GM19023 (cell line): Measurements from ENCODE around the gene TCP11L2.
"Not testable (repeated sequence)": the region's sequence is repeated elsewhere in the genome, so short reads cannot be mapped to it uniquely, and the experiment has no call there.

ENCODE experiments used
- ATAC-seq: cut with Tn5 transposase; IDR thresholded peaks from one replicate; pipeline ENCODE4 v1.9.1; 2021; ENCODE audit warnings: mild to moderate bottlenecking, moderate library complexity; ENCODE audit not compliant: unreplicated experiment

The TCP11L2 gene

DNA sequence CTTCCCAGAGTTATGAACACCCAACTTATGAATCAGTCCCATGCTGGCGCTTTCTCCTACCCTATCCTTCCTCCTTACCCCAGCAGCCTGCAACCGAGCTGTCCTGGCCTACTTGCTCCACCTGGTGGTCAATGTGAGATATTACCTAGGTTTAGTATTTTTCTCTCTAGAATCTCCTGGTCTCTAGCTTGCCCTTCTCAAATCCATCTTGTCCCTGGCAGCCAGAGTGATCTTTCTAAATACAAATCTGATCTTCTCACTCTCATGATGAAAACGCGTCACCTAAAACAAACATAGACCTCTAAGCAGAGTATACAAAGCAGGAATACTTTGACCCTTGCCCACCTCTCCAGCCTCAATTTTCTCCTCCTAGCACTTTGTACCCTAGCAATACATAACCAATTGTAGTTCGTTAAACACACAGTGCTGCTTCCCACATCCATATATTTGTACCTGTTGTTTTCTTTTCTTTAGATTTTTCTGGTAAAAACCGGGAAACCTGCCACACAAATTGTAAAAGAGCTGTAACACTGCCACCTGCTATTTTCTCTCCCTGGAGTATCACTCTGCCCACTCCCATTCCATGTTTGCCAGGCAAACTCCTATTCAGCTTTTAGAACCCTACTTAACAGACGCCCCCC, 20.0 kb upstream of the TCP11L2 start:
- ATAC-seq = peak; percentile 60

DNA sequence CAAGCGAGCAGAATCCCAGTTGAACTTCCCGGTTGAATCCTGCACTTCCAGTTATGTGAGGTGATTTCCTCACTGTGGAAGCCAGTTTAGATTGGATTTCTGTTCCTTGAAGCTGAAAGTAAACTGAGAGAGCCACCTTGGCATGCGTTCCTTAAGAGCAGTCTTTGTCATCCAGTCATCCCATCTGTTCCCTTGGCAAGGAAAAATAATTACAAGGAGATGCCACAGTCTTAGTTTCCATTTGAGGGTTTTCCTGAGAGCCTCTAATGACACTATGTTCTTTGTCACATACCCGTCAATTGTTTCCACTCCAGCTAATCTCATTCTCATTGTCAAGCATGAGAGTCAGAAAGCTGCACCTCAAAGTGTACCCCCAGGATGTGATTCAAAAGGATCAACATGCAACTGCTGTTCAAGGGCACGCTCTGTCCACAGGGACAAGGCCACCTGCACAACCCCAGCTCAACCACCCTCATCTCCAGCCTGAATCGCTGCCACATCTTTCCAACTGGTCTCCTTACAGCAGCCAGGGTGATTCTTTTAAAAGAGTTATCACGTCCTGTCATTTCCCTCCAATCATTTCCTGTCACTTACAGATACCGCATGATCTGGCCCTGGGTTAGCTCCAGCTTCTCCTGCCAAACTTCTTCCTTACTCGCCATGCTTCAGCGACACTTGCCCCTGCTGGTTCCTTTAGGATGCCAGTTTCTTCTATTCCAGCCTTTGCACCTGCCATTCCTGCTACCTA, 18.0 kb upstream of the TCP11L2 start:
- no peak for ATAC-seq

DNA sequence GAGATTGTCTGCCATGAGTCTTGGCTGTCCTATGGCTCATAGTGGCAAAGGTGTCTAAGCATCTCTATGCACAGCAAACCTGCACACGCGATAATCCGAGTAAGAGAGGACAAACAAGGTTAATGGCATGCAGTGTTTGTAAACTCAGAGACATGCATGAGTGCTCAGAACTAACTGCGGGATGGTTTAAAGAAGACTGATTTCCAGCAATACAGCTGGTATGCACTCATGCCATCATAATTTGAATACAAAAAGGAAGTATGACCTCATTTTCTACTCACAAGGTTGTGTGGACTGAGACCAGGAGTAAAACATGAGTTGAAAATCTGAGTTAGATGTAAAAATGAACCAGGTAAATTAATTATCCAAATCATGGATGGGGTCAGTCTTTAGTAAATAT, 16.6 kb upstream of the TCP11L2 start:
- no peak for ATAC-seq

DNA sequence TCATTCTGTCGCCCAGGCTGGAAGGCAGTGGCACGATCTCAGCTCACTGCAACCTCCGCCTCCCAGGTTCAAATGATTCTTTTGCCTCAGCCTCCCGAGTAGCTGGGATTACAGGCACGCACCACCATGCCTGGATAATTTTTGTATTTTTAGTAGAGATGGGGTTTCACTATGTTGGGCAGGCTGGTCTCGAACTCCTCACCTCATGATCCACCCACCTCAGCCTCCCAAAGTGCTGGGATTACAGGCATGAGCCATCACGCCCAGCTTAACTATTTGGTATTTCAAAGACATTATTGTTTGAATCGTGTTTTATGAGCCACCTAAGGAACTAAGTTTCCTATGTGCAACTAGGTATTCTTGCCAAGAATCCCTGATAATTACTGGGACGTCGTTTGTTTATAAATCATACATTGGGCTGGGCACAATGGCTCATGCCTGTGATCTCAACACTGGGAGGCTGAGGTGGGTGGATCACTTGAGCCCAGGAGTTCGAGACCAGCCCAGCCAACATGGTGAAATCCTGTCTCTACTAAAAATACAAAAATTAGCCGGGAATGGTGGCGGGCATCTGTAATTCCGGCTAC, 15.9 kb upstream of the TCP11L2 start:
- ATAC-seq = not testable (repeated sequence)

DNA sequence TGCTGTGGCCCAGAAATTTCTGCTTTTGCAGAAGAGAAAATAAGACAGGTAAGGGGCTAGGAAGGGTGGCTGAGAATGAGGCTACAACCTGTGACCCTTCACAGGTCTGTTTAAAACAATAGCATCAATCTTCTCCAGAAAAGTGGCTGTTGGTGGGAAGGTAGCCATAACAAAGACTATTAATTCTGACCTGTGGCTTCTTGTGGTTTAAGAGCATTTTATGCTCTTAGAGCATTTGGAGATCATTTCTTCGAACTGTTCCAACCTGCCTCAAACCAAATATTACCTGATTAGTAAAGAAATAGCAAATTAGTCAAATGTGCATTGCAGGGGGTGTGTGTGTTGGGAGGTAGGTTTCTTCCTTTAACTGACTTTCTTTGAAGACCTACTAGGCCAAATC, 15.2 kb upstream of the TCP11L2 start:
- no peak for ATAC-seq

DNA sequence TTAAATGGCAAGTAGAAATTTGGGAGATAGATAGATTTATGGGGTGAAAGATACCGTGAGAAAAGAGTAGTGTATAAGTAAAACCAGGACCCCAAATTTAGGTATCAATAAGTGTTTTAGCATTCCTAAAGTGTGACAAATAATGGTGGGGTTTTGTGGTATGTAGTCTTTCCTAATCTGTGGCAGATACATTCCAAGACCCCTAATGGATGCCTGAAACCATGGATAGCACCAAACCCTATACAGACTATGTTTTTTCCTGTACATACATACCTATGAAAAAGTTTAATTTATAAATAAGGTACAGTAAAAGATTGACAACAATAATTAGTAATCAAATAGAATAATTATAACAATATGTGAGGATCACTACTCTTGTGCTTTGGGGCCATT, 14.4 kb upstream of the TCP11L2 start:
- no peak for ATAC-seq

DNA sequence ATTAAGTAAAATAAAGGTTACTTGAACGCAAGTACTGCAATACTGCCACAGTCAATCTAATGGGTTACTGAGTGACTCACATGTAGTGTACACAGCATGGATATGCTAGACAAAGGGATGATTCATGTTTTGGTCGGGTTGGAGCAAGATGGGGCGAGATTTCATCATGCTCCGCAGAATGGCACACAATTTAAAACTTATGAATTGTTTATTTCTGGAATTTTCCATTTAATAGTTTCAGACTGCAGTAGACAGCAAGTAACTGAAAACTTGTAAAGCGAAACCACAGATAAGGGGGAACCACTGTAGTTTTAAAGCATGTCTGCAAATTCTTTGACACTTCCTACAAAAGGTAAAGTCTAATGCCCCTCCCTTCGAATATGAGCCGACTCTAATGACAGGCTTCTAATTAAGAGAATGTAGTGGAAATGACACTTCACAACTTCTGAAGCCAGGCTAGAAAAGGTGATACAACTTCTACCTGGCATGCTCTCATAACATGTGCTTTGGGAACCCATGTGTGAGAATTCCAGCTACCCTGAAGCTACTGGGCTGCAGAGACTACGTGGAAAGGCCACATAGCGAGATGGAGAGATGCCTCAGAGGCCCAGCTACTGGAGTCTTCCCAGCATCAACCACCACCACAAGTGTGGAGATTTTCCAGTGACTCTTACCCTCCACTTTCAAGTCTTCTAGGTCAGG, 13.9 kb upstream of the TCP11L2 start:
- no peak for ATAC-seq

DNA sequence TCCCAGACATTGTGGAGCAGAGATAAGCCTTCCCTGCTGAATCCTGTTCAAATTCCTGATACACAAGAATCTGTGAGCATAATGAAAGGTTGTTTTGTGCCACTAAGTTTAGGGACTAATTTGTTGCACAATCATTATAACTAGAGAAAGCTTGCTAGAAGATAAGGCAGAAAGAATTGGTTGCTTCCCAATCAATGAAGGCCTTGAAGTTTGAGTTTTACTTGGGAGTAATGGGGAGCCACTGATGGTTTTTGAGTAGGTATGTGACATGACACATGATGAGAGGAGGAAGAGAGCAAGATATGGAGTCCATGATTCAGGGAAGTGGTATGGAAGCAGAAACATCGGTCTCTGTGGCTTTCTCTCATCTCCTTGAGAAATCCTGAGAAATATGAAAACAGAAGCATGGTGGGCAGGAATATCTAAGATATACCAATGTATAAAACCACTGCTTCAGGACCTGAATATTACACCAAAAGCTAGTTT, 13.3 kb upstream of the TCP11L2 start:
- ATAC-seq = no peak

DNA sequence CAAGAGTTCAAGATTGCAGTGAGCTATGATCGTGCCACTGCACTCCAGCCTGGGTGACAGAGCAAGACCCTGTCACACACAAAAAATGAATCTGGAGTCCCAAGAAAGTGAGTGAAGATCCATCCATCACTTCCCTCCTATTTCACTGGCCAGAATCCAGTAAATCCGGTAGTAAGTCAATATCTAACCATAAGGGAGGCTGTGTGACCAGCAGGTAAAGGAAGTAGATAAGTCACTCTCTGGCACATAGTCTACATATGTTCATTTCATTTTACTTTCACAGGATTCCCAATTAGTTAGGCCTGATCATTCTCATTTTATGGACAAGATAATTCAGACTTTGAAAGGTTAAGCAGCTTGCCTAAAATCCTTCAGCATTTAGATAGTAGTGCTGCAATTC, 11.9 kb upstream of the TCP11L2 start:
- no peak for ATAC-seq

DNA sequence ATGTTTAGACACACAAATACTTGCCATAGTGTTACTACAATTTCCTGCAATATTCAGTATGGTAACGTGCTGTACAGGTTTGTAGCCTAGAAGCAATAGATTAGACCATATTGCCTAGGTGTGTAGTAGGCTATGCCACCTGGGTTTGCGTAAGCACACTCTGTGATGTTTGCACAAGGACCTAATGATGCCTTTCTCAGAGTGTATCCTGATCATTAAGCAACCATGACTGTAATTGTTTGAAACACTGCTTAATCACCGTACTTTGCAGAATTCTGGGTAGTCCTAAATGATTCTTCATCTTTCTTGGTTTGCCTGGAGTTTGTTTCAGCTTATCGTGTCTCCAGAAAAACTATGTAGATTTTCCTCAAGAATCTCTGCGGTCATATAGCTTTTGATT, 11.2 kb upstream of the TCP11L2 start:
- no peak for ATAC-seq

DNA sequence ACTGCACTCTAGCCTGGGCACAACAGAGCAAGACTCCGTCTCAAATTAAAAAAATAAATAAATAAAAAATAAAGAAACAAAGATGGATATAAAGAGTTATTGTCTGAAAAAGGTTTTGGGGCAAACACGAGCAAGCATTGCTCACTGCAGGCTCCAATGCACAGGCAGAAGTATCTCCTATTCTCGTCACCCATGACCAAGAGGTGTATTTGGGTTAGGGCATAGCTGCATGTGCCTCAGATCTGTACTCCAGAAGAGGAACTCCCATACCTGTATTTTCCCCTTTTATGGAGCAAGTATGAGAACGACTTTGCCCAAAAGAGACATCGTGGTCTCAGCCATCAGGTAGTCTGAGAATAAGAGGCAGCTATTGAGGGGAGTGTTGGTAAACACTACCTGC, 10.2 kb upstream of the TCP11L2 start:
- ATAC-seq = no peak

DNA sequence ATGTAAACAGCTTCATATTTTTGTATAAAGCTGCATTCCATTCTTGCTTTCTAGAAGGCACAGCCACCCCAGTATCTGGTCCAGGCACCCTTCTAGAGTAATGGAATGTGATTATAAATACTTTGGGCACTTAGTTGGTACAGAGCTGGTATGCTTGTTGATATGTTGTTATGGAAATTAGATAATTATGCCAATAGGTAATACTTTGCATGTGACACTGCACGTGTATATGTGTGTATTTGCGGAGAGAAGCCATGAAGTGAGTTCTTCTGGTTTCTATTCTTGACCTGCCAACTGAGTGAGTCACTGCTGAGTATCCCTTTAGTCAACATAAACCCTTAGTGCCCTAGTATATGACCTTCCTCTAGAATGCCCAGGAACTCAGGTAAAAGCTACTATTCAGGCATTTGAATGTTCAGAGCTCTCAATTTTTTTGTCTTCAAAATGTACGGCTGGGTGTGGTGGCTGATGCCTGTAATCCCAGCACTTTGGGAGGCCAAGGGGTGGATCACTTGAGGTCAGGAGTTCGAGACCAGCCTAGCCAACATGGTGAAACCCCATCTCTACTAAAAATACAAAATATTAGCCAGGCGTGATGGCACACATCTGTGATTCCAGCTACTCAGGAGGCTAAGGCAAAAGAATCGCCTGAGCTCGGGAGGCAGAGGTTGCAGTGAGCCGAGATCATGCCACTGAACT, 6.2 kb upstream of the TCP11L2 start:
- no peak for ATAC-seq

DNA sequence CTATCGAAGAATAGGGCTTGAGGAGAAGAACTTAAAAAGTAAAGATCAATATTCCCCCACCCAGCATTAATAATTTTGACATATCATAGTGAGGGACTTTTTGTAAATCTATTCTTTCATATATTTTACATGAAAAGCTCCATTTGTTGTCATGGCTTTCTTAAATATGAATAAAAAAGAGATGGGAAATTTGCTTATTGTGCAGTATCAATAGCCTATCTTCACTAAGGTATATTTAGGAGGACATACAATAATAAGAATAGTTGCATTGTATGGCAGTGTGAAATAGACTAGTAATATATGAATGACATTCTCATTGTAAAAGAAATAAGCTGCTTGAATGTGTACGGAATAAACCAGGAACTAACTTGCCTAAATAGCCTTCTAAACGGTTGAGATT, 5.5 kb upstream of the TCP11L2 start:
- no peak for ATAC-seq

DNA sequence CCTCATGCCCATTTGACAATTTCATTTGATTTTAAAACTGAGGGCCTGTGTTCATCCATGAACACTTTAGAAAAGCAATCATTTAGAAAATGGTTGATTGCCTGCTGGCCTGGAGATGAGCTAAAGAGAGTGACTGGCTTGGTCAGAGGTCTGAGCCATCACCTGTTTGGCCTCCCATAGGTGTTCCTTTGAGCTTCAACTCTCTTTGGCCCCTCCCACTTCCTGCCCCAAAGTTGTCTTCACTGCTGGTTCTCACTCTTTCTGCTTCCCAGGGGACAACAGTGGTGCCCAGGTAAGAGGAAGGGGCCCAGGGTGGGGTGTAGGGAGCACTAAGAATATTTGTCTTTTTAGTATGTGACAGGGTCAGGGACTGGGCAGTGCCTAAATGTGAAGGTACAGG, 4.9 kb upstream of the TCP11L2 start:
- ATAC-seq = no peak

DNA sequence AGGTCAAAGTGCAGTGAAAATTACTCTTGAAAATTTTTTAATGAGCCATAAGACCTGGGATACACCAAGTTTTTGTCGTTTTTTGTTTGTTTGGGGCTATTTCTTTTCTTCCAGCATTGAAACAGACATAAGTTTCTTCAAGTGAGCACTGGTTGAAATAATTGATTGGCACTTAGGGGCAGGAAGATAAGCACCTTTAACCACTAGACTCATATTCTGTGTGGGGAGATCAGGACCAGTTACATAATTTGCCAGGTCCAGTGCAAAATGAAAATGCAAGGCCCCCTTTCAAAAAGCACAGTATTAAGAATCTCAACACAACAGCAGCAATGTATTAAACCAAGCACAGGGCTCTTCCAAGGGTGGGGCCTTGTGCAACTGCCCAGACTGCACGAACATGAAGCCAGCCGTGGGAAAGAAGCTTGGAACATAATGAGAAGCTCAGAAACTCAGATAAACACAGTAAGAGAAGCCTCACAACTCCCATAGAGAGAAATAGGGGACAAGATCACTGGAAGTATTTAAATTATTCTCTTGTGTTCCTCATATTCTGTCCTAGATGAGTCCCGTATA, 3.2 kb upstream of the TCP11L2 start:
- no peak for ATAC-seq

DNA sequence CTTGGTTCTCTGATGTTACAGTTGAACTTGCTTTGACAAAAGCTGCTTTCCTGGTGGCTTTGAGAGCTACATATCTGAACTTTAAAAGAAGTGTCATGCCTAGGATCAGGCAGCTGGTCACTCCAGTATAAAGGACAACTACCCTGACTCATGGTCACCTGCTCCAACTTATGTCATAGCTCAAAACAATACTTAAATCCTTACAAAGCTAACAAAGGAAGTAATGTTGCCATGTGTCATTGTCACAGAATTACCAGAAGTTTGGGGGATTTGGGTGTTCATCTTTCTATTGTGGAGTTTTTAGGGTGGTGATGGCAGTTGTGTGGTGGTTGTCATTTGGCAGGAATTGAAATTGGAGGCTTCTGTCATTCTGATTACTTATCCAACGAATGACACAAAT, 1.8 kb upstream of the TCP11L2 start:
- no peak for ATAC-seq

DNA sequence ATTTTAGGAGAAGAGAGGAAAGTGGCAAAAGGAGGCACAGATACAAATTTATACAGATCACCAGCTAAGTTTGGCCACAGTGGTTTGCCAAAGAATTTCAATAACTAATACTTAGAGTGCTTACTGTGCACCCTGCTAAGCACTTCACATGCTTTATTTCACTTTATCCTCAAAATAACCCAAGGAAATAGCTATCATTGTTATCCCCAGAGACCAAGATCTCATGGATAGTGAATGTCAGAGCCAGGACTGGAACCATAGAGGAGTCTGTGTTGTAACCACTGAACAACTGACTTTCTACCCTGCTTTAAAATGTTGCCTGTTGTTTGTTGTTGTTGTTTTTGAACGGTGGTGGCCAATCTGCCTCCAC, 1.3 kb upstream of the TCP11L2 start:
- no peak for ATAC-seq

DNA sequence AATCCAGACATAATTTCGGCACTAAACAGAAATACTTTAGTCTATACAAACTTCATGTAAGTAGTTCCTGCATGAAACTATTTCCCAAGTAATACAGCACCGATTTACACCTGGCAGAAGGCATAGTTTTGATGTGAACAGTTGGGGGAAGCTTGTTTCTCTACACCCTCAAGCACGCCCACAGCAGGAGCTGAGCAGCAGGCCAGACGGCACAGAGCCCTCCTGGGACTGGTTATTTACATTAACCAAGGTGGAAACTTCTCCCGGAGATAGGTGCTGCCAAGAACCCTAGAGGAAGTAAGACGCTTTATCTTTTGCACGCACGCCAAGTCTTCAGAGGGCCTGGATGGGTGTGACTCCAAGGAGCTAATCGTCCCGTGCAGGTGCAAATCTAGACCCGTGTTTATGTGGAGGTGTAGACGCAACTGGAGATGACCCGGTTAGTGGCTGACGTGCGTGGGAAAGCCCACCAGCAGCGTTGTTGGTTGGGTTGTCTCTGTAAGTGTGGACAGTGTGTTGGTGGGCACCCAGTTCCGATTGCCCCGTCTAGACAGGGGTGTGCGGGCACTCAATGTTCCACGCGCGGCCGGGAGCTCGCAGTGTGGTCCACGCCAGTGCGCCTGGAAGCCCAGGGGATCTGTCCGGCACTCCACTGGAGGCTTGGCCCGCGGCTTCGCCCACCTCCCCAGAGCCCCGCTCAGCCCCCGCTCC, 767 bp upstream of the TCP11L2 start:
- ATAC-seq = peak; percentile 41

DNA sequence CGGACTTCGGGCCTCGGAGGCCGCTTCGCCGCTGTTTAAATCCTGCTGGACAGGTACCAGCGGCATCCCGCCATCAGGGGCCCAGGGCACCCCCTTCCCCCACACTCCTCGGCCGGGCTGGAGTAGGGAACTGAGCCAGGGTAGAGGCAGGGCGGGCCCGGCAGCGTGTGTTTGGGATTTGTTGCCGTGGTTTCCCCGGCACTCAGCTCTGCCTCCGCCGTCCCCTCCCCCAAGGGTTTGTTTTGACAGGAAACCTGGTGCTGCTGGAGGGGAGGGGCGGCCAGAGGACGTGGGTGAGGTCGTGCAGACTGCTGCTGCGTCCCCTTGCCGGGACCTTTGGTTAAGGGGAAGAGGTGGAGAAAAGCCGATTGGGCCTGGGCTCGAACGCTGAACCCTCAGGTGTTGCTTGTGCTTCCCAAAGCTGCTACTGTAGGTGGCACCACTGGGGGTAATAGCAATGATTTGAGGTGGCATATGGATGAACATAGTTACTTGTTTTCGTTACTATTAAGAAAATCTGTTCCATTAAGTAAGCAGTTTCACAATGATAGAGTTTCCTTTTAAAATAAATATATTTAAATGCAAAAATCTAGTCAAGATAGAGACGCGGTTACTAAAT, 778 bp downstream of the TCP11L2 start:
- peak; percentile 25 for ATAC-seq

DNA sequence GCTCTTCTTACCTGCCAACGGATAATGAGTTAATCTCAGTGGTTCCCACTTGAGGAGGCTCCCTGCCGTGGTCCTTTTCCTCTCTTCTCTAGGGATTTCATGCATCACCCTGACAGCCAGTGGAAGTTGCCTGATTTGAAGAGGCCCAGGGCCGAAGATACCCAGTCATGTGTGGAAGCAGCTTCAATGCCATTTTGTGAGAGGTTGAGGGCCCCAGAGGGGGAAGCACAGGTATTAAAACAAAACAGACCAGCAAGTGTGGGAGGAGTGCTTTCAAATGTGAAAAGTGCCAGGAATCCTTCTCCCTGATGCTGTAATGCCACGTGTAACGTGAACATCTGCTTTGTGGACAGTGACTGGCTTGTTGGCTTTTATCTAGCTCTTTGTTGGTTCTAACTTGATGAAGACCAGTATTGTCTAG, 1.5 kb downstream of the TCP11L2 start:
- no peak for ATAC-seq
